Fibroblast of lung (primary cell): Measurements from ENCODE around the gene NIPAL1. TPM values are rescaled to one million over a fixed set of nuclear protein-coding genes. Genes with fewer than 3 reads are reported as not detected.

Experiments used
- DNase-seq, 2 donors: peaks; one replicate each; pipeline versions ENCODE4 v3.0.0 to v3.0.0-alpha.2; 2010; ENCODE audit warnings: low read depth in 2 of 2
- H2AFZ ChIP-seq: 2 replicates; pipeline ENCODE4 v1.5.1; 2012; ENCODE audit warnings: low read length, control low read depth, inconsistent platforms
- H3K27ac ChIP-seq: 2 replicates; pipeline ENCODE4 v1.5.1; 2011; ENCODE audit warnings: low read length, control low read depth; ENCODE audit not compliant: insufficient read depth
- H3K27me3 ChIP-seq: 2 replicates; pipeline ENCODE4 v1.5.1; 2011; ENCODE audit warnings: mild to moderate bottlenecking, low read length; ENCODE audit not compliant: control insufficient read depth, insufficient read depth
- H3K36me3 ChIP-seq: 2 replicates; pipeline ENCODE4 v1.5.1; 2011; ENCODE audit warnings: low read length; ENCODE audit not compliant: control insufficient read depth, insufficient read depth
- H3K4me1 ChIP-seq: 2 replicates; pipeline ENCODE4 v1.5.1; 2011; ENCODE audit warnings: low read length; ENCODE audit not compliant: control insufficient read depth, insufficient read depth; ENCODE audit errors: extremely low read depth
- H3K4me2 ChIP-seq: 2 replicates; pipeline ENCODE4 v1.5.1; 2011; ENCODE audit warnings: low read length, control low read depth; ENCODE audit not compliant: insufficient read depth; ENCODE audit errors: extremely low read depth
- H3K4me3 ChIP-seq, 4 experiments: fragments of 200-600 bp in 1 of 4; sonication (generic) in 1 of 4; replicated peaks in 1 of 4; 2 replicates each; pipeline ENCODE4 v1.5.1; 2011 to 2016; ENCODE audit warnings: low read length in 4 of 4, low read depth in 3 of 4, mild to moderate bottlenecking in 3 of 4, control low read depth in 2 of 4, inconsistent platforms in 1 of 4, mixed read lengths in 1 of 4; ENCODE audit not compliant: insufficient read depth in 1 of 4; ENCODE audit errors: control extremely low read depth in 1 of 4
- H3K79me2 ChIP-seq: 2 replicates; pipeline ENCODE4 v1.5.1; 2012; ENCODE audit warnings: mild to moderate bottlenecking, low read length, inconsistent platforms; ENCODE audit not compliant: control insufficient read depth, insufficient read depth
- H3K9ac ChIP-seq: 2 replicates; pipeline ENCODE4 v1.5.1; 2011; ENCODE audit warnings: mild to moderate bottlenecking, low read length, control low read depth; ENCODE audit not compliant: insufficient read depth
- H3K9me3 ChIP-seq: 2 replicates; pipeline ENCODE4 v1.5.1; 2012; ENCODE audit warnings: low read depth, low read length; ENCODE audit not compliant: control insufficient read depth, insufficient read depth
- H4K20me1 ChIP-seq: 2 replicates; pipeline ENCODE4 v1.5.1; 2011; ENCODE audit warnings: low read length; ENCODE audit not compliant: control insufficient read depth, insufficient read depth; ENCODE audit errors: extremely low read depth
- EZH2 ChIP-seq: IDR thresholded peaks from 2 replicates; pipeline ENCODE4 v1.5.1; 2012; ENCODE audit warnings: low read length, control low read depth, mild to moderate bottlenecking; ENCODE audit errors: missing control alignments
- polyA plus RNA-seq, 2 donors: library from polyadenylated mRNA; depleted of rRNA in 1 of 2; stranded (reverse) in 1 of 2; unstranded in 1 of 2; fragments of >200 nt; gene quantifications; 2 replicates each; pipeline ENCODE4 v1.2.1, GENCODE V29; 2011 to 2012; ENCODE audit warnings: missing spikeins in 1 of 2
- total RNA-seq: library from RNA; depleted of rRNA; stranded (reverse); fragments of >200 nt; gene quantifications from 2 replicates; pipeline ENCODE4 v1.2.1, GENCODE V29; 2014
- TF ChIP-seq, protein P1 (sequence below), 2 donors: IDR thresholded peaks in 1 of 2; conservative IDR thresholded peaks in 1 of 2; 1 replicate in 1 of 2; 2 replicates in 1 of 2; pipeline ENCODE4 v1.5.1; 2011 to 2012; ENCODE audit warnings: low read length in 2 of 2, control low read depth in 1 of 2, inconsistent platforms in 1 of 2, low read depth in 1 of 2, mild to moderate bottlenecking in 1 of 2

Gene NIPAL1
- total and polyA plus RNA-seq, 2 donors (not counting 1 experiment from before 2014, with no cell fraction given) = under 0.01 to 0.45 TPM

DNA sequence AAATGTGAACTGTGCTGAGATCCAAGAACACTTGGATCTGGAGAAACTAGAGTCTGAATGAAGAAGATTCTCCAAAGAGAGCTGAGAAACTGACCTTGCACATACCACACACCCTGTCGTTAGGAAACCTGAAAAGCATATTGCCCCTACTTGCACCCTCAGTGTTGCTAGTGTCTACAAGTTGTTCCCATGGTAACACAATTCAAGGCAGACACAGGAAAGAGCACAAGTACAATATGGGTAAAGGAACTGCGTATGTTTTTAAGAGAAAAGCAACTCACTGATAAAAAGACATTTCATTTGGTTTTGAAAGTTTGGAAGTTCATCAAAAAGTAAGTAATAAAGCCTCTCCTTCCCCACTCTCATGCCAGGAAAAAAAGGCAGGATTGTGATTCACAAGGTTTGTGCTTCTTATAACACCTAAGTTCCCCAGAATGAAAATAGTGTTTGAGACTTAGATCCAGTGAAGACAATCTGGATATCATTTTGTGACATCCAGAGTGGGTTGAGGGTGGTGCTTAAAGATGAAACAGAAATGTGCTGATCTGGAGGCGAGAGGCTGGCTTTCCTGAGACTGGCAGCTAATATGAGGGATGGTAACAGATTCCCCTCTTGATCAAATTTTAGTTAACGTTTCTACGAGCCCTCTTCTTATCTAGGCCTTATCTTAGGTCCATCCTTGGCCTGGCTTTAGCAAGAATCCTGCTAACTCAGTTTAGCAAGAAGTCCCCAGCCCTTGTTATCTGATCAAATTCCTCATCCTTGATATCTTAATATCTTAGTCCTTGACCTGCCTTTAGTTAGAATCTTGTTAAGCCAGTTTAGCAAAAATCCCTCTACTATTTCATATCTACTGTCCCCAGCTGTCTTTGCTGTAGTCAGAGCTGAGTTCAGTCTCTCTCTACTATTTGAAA, 42.3 kb downstream of the NIPAL1 start:
- Histone ChIP-seq H3K27ac (no peak overlapping the region), H3K9ac (no peak overlapping the region), H3K4me2 (no peak overlapping the region), H3K9me3 (no peaks in the 10 kb centered on the region), H3K27me3 (no peaks in the 10 kb centered on the region), H3K79me2 (no peaks in the 10 kb centered on the region), H3K36me3 (no peaks in the 10 kb centered on the region), H3K4me1 (no peaks in the 10 kb centered on the region), H2AFZ (no peak overlapping the region), H4K20me1 (no peaks in the 10 kb centered on the region), H3K4me3 (no peak overlapping the region)
- no peak for DNase-seq
- TF ChIP-seq, protein P1, sequence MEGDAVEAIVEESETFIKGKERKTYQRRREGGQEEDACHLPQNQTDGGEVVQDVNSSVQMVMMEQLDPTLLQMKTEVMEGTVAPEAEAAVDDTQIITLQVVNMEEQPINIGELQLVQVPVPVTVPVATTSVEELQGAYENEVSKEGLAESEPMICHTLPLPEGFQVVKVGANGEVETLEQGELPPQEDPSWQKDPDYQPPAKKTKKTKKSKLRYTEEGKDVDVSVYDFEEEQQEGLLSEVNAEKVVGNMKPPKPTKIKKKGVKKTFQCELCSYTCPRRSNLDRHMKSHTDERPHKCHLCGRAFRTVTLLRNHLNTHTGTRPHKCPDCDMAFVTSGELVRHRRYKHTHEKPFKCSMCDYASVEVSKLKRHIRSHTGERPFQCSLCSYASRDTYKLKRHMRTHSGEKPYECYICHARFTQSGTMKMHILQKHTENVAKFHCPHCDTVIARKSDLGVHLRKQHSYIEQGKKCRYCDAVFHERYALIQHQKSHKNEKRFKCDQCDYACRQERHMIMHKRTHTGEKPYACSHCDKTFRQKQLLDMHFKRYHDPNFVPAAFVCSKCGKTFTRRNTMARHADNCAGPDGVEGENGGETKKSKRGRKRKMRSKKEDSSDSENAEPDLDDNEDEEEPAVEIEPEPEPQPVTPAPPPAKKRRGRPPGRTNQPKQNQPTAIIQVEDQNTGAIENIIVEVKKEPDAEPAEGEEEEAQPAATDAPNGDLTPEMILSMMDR (conservative IDR thresholded peaks at IDR 0.05 in 1 of 2, IDR thresholded peaks at IDR 0.05 in 1 of 2; ENCODE audit: low read depth in 1 of 2, low read length in 2 of 2) = no peak
- TF ChIP-seq EZH2 = no peak

DNA sequence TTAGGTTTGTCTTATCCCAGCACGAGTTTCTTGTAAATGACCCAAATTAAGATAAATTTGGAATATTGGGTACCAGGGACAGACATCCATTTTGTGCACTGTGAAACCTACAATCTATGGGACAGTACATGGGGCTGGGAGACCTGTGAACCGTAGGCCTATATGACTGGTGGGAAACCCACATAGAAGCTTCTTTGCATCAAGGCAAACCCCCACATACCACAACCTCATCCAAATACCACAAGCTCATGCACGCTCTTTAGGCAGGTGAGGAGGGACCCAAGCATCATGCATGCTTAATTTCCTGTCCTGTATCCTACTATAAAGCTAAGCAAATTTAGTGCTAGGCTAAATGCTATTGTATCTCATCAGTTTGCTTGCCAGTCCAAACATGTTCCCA, 47.8 kb downstream of the NIPAL1 start:
- H3K9me3 ChIP-seq = no peaks in the 10 kb centered on the region
- no peak for DNase-seq
- no peaks in the 10 kb centered on the region for H3K27me3 ChIP-seq
- no peak overlapping the region for H3K27ac ChIP-seq
- no peaks in the 10 kb centered on the region for H4K20me1 ChIP-seq
- no peaks in the 10 kb centered on the region for H3K4me1 ChIP-seq
- no peak overlapping the region for H3K4me2 ChIP-seq
- no peak overlapping the region for H3K9ac ChIP-seq
- H3K4me3 ChIP-seq = no peak overlapping the region
- H2AFZ ChIP-seq = no peak overlapping the region
- no peaks in the 10 kb centered on the region for H3K79me2 ChIP-seq
- TF ChIP-seq, protein P1 (conservative IDR thresholded peaks at IDR 0.05 in 1 of 2, IDR thresholded peaks at IDR 0.05 in 1 of 2; ENCODE audit: low read depth in 1 of 2, low read length in 2 of 2) = no peak
- TF ChIP-seq EZH2 = no peak
- no peaks in the 10 kb centered on the region for H3K36me3 ChIP-seq

DNA sequence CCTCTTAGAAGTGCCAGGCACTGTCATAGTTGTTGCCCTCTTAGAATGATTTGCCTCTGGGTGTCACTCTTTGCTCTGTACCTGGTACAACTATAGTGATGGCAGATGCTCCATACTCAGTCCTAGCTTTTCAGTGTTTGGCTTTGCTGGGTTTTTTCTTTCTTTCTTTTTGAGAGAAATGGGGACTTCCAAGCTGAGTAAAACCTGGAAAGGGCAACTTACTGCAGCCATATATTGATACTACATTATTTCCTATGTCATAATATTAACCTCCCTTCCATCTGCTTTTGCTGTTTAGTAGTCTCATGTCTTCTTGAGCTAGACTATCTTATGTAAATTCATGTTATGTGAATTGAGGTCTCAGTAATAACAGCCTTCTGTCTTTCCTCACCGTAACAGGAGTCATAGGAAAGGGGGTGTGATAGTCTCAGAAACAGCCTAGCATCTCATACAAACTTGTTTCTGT, 49.0 kb downstream of the NIPAL1 start:
- no peak overlapping the region for H2AFZ ChIP-seq
- no peaks in the 10 kb centered on the region for H4K20me1 ChIP-seq
- TF ChIP-seq, protein P1 (conservative IDR thresholded peaks at IDR 0.05 in 1 of 2, IDR thresholded peaks at IDR 0.05 in 1 of 2; ENCODE audit: low read depth in 1 of 2, low read length in 2 of 2) = no peak
- TF ChIP-seq EZH2 = no peak
- no peak for DNase-seq
- no peaks in the 10 kb centered on the region for H3K79me2 ChIP-seq
- H3K27me3 ChIP-seq = no peaks in the 10 kb centered on the region
- no peaks in the 10 kb centered on the region for H3K4me1 ChIP-seq
- H3K9me3 ChIP-seq = no peaks in the 10 kb centered on the region
- H3K4me2 ChIP-seq = no peak overlapping the region
- H3K4me3 ChIP-seq = no peak overlapping the region
- H3K27ac ChIP-seq = no peak overlapping the region
- no peak overlapping the region for H3K9ac ChIP-seq
- H3K36me3 ChIP-seq = no peaks in the 10 kb centered on the region
